Right cardiac atrium (tissue), 5 donors: ENCODE data around the gene FAM76B. TPM values are rescaled to one million over a fixed set of nuclear protein-coding genes. Genes with fewer than 3 reads are reported as not detected.

Experiments used
- ATAC-seq, 2 donors: fragments of 200-7000 bp; cut with Tn5 transposase; one replicate each; pipeline versions ENCODE4 v1.8.0 to v1.9.1; 2020; ENCODE audit warnings: moderate library complexity in 2 of 2, mild to moderate bottlenecking in 1 of 2
- DNase-seq, 3 donors: peaks; one replicate each; pipeline ENCODE4 v3.0.0-alpha.2; 2020
- H3K27ac ChIP-seq: one replicate; pipeline ENCODE4 v1.5.1; 2013; ENCODE audit warnings: mild to moderate bottlenecking, low read length, control low read depth, moderate library complexity
- H3K27me3 ChIP-seq: one replicate; pipeline ENCODE4 v1.6.1; 2013; ENCODE audit not compliant: control insufficient read depth, insufficient read depth
- H3K4me1 ChIP-seq: one replicate; pipeline ENCODE4 v1.6.1; 2013; ENCODE audit warnings: low read length; ENCODE audit not compliant: control insufficient read depth, insufficient read depth
- H3K4me3 ChIP-seq: one replicate; pipeline ENCODE4 v1.5.1; 2013; ENCODE audit warnings: low read length, control low read depth
- H3K9me3 ChIP-seq: one replicate; pipeline ENCODE4 v1.6.1; 2013; ENCODE audit warnings: low read length; ENCODE audit not compliant: control insufficient read depth
- WGBS: extraction: QIAGEN DNeasy Blood & Tissue Kit; methylation state at CpG from one replicate; pipeline ENCODE4 v1.1.7; 2013; 5-methylcytosine and 5-hydroxymethylcytosine counted together
- intact Hi-C, 4 donors: fragments of 100-400 bp; cut with DNase I; formaldehyde crosslinking; loops; one replicate each; pipeline versions ENCODE4 v1.11.0 to v1.14.0; 2022 to 2023
- long read RNA-seq, 4 donors: library from polyadenylated mRNA; unstranded; transcript quantifications; one replicate each; pipeline ENCODE4 v2.0.0, GENCODE V29; 2020 to 2021
- polyA plus RNA-seq: library from polyadenylated mRNA; stranded (reverse); fragments of 200-250 nt; gene quantifications from one replicate; pipeline ENCODE4 v1.2.3, GENCODE V29; 2013
- total RNA-seq, 4 donors: library from RNA; stranded (reverse); fragmentation: NEBNext Ultra II Directional; extraction: Animal tissue kit (Norgen Biotek cat#: 25700); gene quantifications; one replicate each; pipeline ENCODE4 v1.2.1, GENCODE V29; 2021
- donor health status: healthy with polysubstance abuse.
- donor health status: DM: no; HTN: yes; CAD: no.
- donor health status: DM: no; HTN: no; CAD: no.
- donor health status: DM: no; HTN: yes; CAD: no; lungs with severe emphysema.
- donor health status: DM: yes; HTN: yes; CAD: no.

The FAM76B gene
- total RNA-seq (10 to 100 TPM in 2 of 4 donors, 1 to 10 TPM in 2; 9.4 to 11.2 (median 10.2) TPM), polyA plus RNA-seq (6.6 TPM)
- long read RNA-seq, donor 1, transcript FAM76B-201 (10 exons, 3,952 nt): major isoform, 7 of 11 reads
- long read RNA-seq, donor 1, partial matches to known transcripts: 2 of 11 reads
- long read RNA-seq, donor 1, other reads (novel, unspliced or antisense): 1 of 11 reads
- long read RNA-seq, donor 2, partial matches to known transcripts: 0 of 1 reads
- long read RNA-seq, donor 2, other reads (novel, unspliced or antisense): 0 of 1 reads
- long read RNA-seq, donor 3, partial matches to known transcripts: 0 of 8 reads
- long read RNA-seq, donor 3, other reads (novel, unspliced or antisense): 4 of 8 reads
- long read RNA-seq, donor 4, partial matches to known transcripts: 1 of 6 reads
- long read RNA-seq, donor 4, other reads (novel, unspliced or antisense): 1 of 6 reads

GRCh38 chr11:95789506-95790122, at the start of gene FAM76B:
Gene FAM76B (minus strand): TSS chr11:95789782. CDS start chr11:95789478, 304 bp downstream.
- intact Hi-C loops: no loop called here
- H3K4me1 ChIP-seq: no peaks in the 10 kb centered on the region
- H3K4me3 ChIP-seq: peak within 1 kb of the TSS; percentile 87
- DNase-seq (peak; percentile 97 to 98 (median 98)), ATAC-seq (peak; percentile 96)
- H3K9me3 ChIP-seq: no peaks in the 10 kb centered on the region
- peak within 1 kb of the TSS; percentile 99 for H3K27ac ChIP-seq
- no peaks in the 10 kb centered on the region for H3K27me3 ChIP-seq
- WGBS: under 1% methylated on average over 62 of the region's 62 CpGs

GRCh38 chr11:95835768-95836488, 46.3 kb upstream of the FAM76B start:
- 8% methylated on average over 3 of the region's 3 CpGs for WGBS
- no peak overlapping the region for H3K27ac ChIP-seq

GRCh38 chr11:95835351-95835750, 45.8 kb upstream of the FAM76B start:
- H3K9me3 ChIP-seq: no peaks in the 10 kb centered on the region
- ATAC-seq: no peak
- 44% methylated on average over 3 of the region's 3 CpGs for WGBS

More at GRCh38 chr11:95835768-95836488, 46.3 kb upstream of the FAM76B start:
- H3K4me1 ChIP-seq: no peaks in the 10 kb centered on the region
- DNase-seq (peak; percentile 32 to 61 (median 59)), ATAC-seq (peak; percentile 89 to 94)
- no peaks in the 10 kb centered on the region for H3K9me3 ChIP-seq
- intact Hi-C loops: loop anchor here in 3 of 4 donors (5.0 to 10.0 kb wide), 4 partner anchors 519 to 591 kb away; partner anchors contain the start of genes CCDC82 (in 1 of the 3) and JRKL (in 1 of the 3)
- H3K27me3 ChIP-seq: no peaks in the 10 kb centered on the region
- no peak overlapping the region for H3K4me3 ChIP-seq

GRCh38 chr11:95833378-95833777, 43.8 kb upstream of the FAM76B start:
- Histone ChIP-seq H3K27me3 (no peaks in the 10 kb centered on the region), H3K4me1 (no peaks in the 10 kb centered on the region), H3K27ac (no peak overlapping the region), H3K9me3 (no peaks in the 10 kb centered on the region), H3K4me3 (no peak overlapping the region)
- intact Hi-C loops: loop anchor here in 2 of 4 donors (10.0 kb wide), 3 partner anchors 521 to 561 kb away; partner anchors contain the start of genes CCDC82 (in 1 of the 2) and JRKL (in 1 of the 2)
- DNase-seq: no peak
- WGBS: 41% methylated on average over 1 of the region's 1 CpG
- ATAC-seq: no peak

More at GRCh38 chr11:95835351-95835750, 45.8 kb upstream of the FAM76B start:
- no peaks in the 10 kb centered on the region for H3K27me3 ChIP-seq
- intact Hi-C loops: loop anchor here in 3 of 4 donors (5.0 to 10.0 kb wide), 4 partner anchors 519 to 592 kb away; partner anchors contain the start of genes CCDC82 (in 1 of the 3) and JRKL (in 1 of the 3)
- H3K4me3 ChIP-seq: no peak overlapping the region
- no peaks in the 10 kb centered on the region for H3K4me1 ChIP-seq
- H3K27ac ChIP-seq: no peak overlapping the region
- no peak for DNase-seq

- 68% methylated on average over 3 of the region's 3 CpGs for WGBS
- intact Hi-C loops: loop anchor here in 2 of 4 donors (10.0 kb wide), 3 partner anchors 522 to 562 kb away; partner anchors contain the start of genes CCDC82 (in 1 of the 2) and JRKL (in 1 of the 2)
- no peak overlapping the region for H3K27ac ChIP-seq
- no peaks in the 10 kb centered on the region for H3K27me3 ChIP-seq
- ATAC-seq: no peak
- H3K9me3 ChIP-seq: no peaks in the 10 kb centered on the region
- DNase-seq: no peak
- no peaks in the 10 kb centered on the region for H3K4me1 ChIP-seq
- H3K4me3 ChIP-seq: no peak overlapping the region
These were observed 43.2 kb upstream of the FAM76B start for GRCh38 chr11:95832763-95833162.

GRCh38 chr11:95831198-95831883, 41.8 kb upstream of the FAM76B start:
- Histone ChIP-seq H3K4me3 (no peak overlapping the region), H3K27me3 (no peaks in the 10 kb centered on the region), H3K9me3 (no peaks in the 10 kb centered on the region), H3K27ac (no peak overlapping the region), H3K4me1 (no peaks in the 10 kb centered on the region)
- WGBS: 82% methylated on average over 2 of the region's 2 CpGs
- intact Hi-C loops: loop anchor here in 2 of 4 donors (10.0 kb wide), 3 partner anchors 523 to 563 kb away; partner anchors contain the start of genes CCDC82 (in 1 of the 2) and JRKL (in 1 of the 2)
- no peak for ATAC-seq
- no peak for DNase-seq

GRCh38 chr11:95829580-95830259, 40.1 kb upstream of the FAM76B start:
- ATAC-seq: no peak
- Histone ChIP-seq H3K27ac (no peak overlapping the region), H3K9me3 (no peaks in the 10 kb centered on the region), H3K4me1 (no peaks in the 10 kb centered on the region), H3K27me3 (no peaks in the 10 kb centered on the region), H3K4me3 (no peak overlapping the region)
- intact Hi-C loops: loop anchor here in 2 of 4 donors (10.0 kb wide), 3 partner anchors 525 to 565 kb away; partner anchors contain the start of genes CCDC82 (in 1 of the 2) and JRKL (in 1 of the 2)
- no peak for DNase-seq
- 92% methylated on average over 1 of the region's 1 CpG for WGBS

GRCh38 chr11:95827696-95828095, 38.1 kb upstream of the FAM76B start:
- H3K9me3 ChIP-seq: no peaks in the 10 kb centered on the region
- H3K4me3 ChIP-seq: no peak overlapping the region
- ATAC-seq (no peak), DNase-seq (no peak)
- intact Hi-C loops: no loop called here
- no peaks in the 10 kb centered on the region for H3K27me3 ChIP-seq
- H3K27ac ChIP-seq: no peak overlapping the region
- H3K4me1 ChIP-seq: no peaks in the 10 kb centered on the region
- WGBS: 84% methylated on average over 4 of the region's 4 CpGs

- WGBS: 63% methylated on average over 2 of the region's 2 CpGs
- ATAC-seq: no peak
- intact Hi-C loops: no loop called here
These were observed 32.1 kb upstream of the FAM76B start for GRCh38 chr11:95821640-95822039.

More at GRCh38 chr11:95821640-95822039, 32.1 kb upstream of the FAM76B start:
- H3K4me1 ChIP-seq: no peaks in the 10 kb centered on the region
- H3K27me3 ChIP-seq: no peaks in the 10 kb centered on the region
- H3K4me3 ChIP-seq: no peak overlapping the region
- H3K27ac ChIP-seq: no peak overlapping the region
- H3K9me3 ChIP-seq: no peaks in the 10 kb centered on the region
- no peak for DNase-seq
